Measurements from ENCODE around the gene MS4A10. TPM values are rescaled to one million over a fixed set of nuclear protein-coding genes. Genes with fewer than 3 reads are reported as not detected.
A peak's percentile ranks its signal among the peaks of the same experiment; 100 is the strongest.

MS4A10 gene
- total and polyA plus RNA-seq, 3 experiments from 2014 or later: not detected

DNA sequence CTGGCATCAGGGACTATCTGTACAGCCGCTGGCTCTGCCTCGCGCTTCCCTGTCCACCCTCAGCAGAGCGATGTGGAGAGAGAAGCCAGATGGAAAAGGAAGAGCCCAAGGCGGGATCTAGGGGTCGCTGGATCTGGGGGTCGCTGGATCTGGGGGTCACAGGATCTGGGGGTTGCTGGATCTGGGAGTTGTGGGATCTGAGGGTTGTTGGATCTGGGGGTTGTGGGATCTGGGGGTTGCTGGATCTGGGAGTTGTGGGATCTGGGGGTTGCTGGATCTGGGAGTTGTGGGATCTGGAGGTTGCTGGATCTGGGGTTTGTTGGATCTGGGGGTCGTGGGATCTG lies 2.0 kb upstream of the MS4A10 start:
- H3K4me3 ChIP-seq (ENCODE audit: low read length): no peak overlapping the region
- DNase-seq: no peak
- H3K4me1 ChIP-seq (ENCODE audit: insufficient read depth, low read length): no peaks in the 10 kb centered on the region
- Mint-ChIP-seq H3K36me3 (no peaks in the 10 kb centered on the region), H3K4me3 (no peak overlapping the region), H3K4me1 (no peaks in the 10 kb centered on the region), H3K27me3 (peaks cover 0 to 8% of the 10 kb centered on the region in 2 donors), H3K9me3 (no peaks in the 10 kb centered on the region), H3K27ac (peak overlapping the region in 1 of 8 donors; percentile 55)
- POLR2A ChIA-PET: no interaction called here
- H3K9me3 ChIP-seq (ENCODE audit: low read length): no peaks in the 10 kb centered on the region
- no peaks in the 10 kb centered on the region for H3K36me3 ChIP-seq (ENCODE audit: insufficient read depth, low read length)
- H3K27ac ChIP-seq (ENCODE audit: low read depth, low read length): no peak overlapping the region
- CTCF ChIA-PET: interaction anchor here (3.9 kb wide), 1 partner anchor 7 kb away, joined by 18 read pairs; no protein-coding TSS in a partner anchor
- no peaks in the 10 kb centered on the region for H3K27me3 ChIP-seq (ENCODE audit: insufficient read depth, low read length, poor library complexity, severe bottlenecking)

DNA sequence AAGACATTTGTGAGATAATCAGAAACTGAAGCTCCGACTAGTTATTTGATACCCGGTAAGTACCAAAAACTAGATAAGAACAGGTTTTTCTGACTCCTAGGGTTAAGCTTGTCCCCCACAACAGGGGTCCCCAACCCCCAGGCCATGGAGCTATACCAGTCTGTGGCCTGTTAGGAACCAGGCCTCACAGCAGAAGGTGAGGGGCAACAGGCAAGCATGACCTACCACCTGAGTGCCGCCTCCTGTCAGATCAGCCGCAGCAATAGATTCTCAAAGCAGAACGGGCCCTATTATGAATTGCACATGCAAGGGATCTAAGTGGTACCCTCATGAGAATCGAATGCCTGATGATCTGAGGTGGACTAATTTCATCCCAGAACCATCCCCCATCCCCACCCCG lies 1.2 kb upstream of the MS4A10 start:
- Mint-ChIP-seq H3K4me1 (no peaks in the 10 kb centered on the region), H3K27me3 (peaks cover 0 to 8% of the 10 kb centered on the region in 2 donors), H3K9me3 (no peaks in the 10 kb centered on the region), H3K27ac (no peak overlapping the region), H3K36me3 (no peaks in the 10 kb centered on the region), H3K4me3 (no peak overlapping the region)
- ChIA-PET CTCF (interaction anchor here (3.9 kb wide), 1 partner anchor 8 kb away, joined by 18 read pairs; no protein-coding TSS in a partner anchor), POLR2A (no interaction called here)
- H3K27me3 ChIP-seq (ENCODE audit: insufficient read depth, low read length, poor library complexity, severe bottlenecking): no peaks in the 10 kb centered on the region
- H3K27ac ChIP-seq (ENCODE audit: low read depth, low read length): no peak overlapping the region
- H3K36me3 ChIP-seq (ENCODE audit: insufficient read depth, low read length): no peaks in the 10 kb centered on the region
- no peak overlapping the region for H3K4me3 ChIP-seq (ENCODE audit: low read length)
- DNase-seq: no peak
- no peaks in the 10 kb centered on the region for H3K9me3 ChIP-seq (ENCODE audit: low read length)
- no peaks in the 10 kb centered on the region for H3K4me1 ChIP-seq (ENCODE audit: insufficient read depth, low read length)

DNA sequence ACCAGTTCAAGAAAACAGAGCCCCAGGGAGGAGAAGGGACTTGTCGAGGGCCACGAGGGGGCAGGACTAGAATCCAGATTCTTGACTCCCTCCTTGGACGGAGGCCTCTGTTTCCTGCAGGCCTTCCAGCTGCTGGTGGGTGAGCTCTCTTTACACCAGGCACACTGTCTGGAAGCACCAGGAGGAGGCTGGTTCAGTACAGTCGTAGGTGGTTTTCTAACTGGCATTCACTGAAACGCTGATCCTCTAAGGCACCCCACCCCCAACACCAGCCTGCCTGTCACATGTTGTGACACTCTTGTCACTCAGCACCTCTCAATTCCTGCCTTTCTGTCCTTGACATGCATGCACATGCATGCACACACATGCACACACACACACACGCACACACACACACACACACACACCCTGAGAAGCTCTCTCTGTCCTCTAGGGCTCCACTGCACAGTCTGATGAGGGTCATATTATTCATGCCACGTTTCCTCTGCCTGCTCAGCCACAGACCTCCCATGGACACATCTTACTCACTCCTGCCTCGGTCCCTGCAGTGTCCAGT lies 751 bp downstream of the MS4A10 start:
- CTCF ChIA-PET: interaction anchor here (3.9 kb wide), 1 partner anchor 10 kb away, joined by 18 read pairs; no protein-coding TSS in a partner anchor
- no peak for DNase-seq
- no peaks in the 10 kb centered on the region for H3K9me3 ChIP-seq (ENCODE audit: low read length)
- Mint-ChIP-seq H3K4me1 (no peaks in the 10 kb centered on the region), H3K4me3 (no peak overlapping the region), H3K27me3 (peaks cover 0 to 8% of the 10 kb centered on the region in 2 donors), H3K9me3 (no peaks in the 10 kb centered on the region), H3K27ac (peak overlapping the region in 1 of 8 donors; percentile 61), H3K36me3 (no peaks in the 10 kb centered on the region)
- no peaks in the 10 kb centered on the region for H3K36me3 ChIP-seq (ENCODE audit: insufficient read depth, low read length)
- no peaks in the 10 kb centered on the region for H3K4me1 ChIP-seq (ENCODE audit: insufficient read depth, low read length)
- POLR2A ChIA-PET: no interaction called here
- H3K27me3 ChIP-seq (ENCODE audit: insufficient read depth, low read length, poor library complexity, severe bottlenecking): no peaks in the 10 kb centered on the region
- no peak overlapping the region for H3K4me3 ChIP-seq (ENCODE audit: low read length)
- H3K27ac ChIP-seq (ENCODE audit: low read depth, low read length): no peak overlapping the region

DNA sequence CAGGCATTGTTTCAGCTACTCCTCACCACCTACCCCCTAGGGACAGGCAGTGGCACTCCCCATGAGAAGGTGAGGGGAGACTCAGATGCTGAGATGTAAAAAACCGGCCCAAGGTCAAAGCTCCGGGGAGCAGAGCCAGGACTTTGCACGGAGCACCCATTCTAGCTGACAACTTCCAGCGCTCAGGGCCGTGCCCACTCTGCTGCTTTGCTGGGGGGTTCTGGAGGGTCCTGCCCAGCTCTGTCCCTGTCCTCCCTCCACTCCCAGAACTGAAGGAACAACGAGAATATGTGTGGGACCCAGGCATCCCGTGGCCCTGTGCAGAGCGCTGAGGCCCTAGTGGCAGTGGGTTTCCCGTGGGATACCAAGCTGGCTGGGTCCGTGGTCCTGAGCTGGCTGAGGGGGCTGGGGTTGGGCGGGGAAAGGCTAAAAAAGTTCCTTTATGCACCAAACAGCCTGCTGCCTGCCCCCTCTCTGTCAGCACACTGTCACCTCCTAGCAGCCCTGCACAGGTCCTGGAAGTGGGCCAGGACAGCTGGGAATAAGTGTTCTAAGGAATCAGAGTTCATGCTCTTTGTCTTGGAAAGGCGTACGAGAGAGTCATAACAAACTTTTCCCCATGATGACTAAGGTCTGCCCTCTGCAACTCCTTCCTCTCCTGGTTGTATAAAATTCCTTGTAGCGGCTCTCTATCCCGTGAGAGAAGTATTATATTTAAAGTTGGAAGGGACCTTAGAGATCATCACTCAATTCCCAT lies 1.9 kb downstream of the MS4A10 start:
- no peaks in the 10 kb centered on the region for H3K27me3 ChIP-seq (ENCODE audit: insufficient read depth, low read length, poor library complexity, severe bottlenecking)
- no peaks in the 10 kb centered on the region for H3K36me3 Mint-ChIP-seq
- H3K27ac Mint-ChIP-seq: peak overlapping the region in 1 of 8 donors; percentile 0
- H3K9me3 Mint-ChIP-seq: no peaks in the 10 kb centered on the region
- H3K4me1 Mint-ChIP-seq: no peaks in the 10 kb centered on the region
- CTCF ChIA-PET: interaction anchor here (3.9 kb wide), 1 partner anchor 11 kb away, joined by 18 read pairs; no protein-coding TSS in a partner anchor
- H3K36me3 ChIP-seq (ENCODE audit: insufficient read depth, low read length): no peaks in the 10 kb centered on the region
- H3K9me3 ChIP-seq (ENCODE audit: low read length): no peaks in the 10 kb centered on the region
- no peak overlapping the region for H3K27ac ChIP-seq (ENCODE audit: low read depth, low read length)
- H3K4me3 Mint-ChIP-seq: no peak overlapping the region
- POLR2A ChIA-PET: no interaction called here
- H3K4me1 ChIP-seq (ENCODE audit: insufficient read depth, low read length): no peaks in the 10 kb centered on the region
- no peak overlapping the region for H3K4me3 ChIP-seq (ENCODE audit: low read length)
- H3K27me3 Mint-ChIP-seq: peaks cover 0 to 8% of the 10 kb centered on the region in 2 donors
- no peak for DNase-seq

- H3K4me3 Mint-ChIP-seq: no peak overlapping the region
- ChIA-PET POLR2A (no interaction called here), CTCF (no interaction called here)
- no peak for DNase-seq
- no peak overlapping the region for H3K27ac Mint-ChIP-seq
- Histone ChIP-seq H3K4me3 (ENCODE audit: low read length) (no peak overlapping the region), H3K27ac (ENCODE audit: low read depth, low read length) (no peak overlapping the region), H3K27me3 (ENCODE audit: insufficient read depth, low read length, poor library complexity, severe bottlenecking) (no peaks in the 10 kb centered on the region), H3K36me3 (ENCODE audit: insufficient read depth, low read length) (no peaks in the 10 kb centered on the region), H3K9me3 (ENCODE audit: low read length) (no peaks in the 10 kb centered on the region), H3K4me1 (ENCODE audit: insufficient read depth, low read length) (no peaks in the 10 kb centered on the region)
- no peaks in the 10 kb centered on the region for H3K9me3 Mint-ChIP-seq
- H3K36me3 Mint-ChIP-seq: no peaks in the 10 kb centered on the region
- H3K4me1 Mint-ChIP-seq: no peaks in the 10 kb centered on the region
- H3K27me3 Mint-ChIP-seq: peaks cover 0 to 6% of the 10 kb centered on the region in 2 donors
These were observed 3.4 kb downstream of the MS4A10 start for GRCh38 chr11:60788401-60789125.

GRCh38 chr11:60790726-60791125 lies 5.6 kb downstream of the MS4A10 start:
- no peak for DNase-seq

GRCh38 chr11:60791153-60791933 lies 6.2 kb downstream of the MS4A10 start:
- Mint-ChIP-seq H3K27ac (peak overlapping the region in 2 of 8 donors; percentile 11 to 21), H3K27me3 (peaks cover 0 to 5% of the 10 kb centered on the region in 2 donors), H3K4me3 (no peak overlapping the region), H3K9me3 (no peaks in the 10 kb centered on the region), H3K4me1 (no peaks in the 10 kb centered on the region), H3K36me3 (no peaks in the 10 kb centered on the region)
- H3K36me3 ChIP-seq (ENCODE audit: insufficient read depth, low read length): no peaks in the 10 kb centered on the region
- DNase-seq: no peak
- ChIA-PET CTCF (no interaction called here), POLR2A (no interaction called here)
- no peaks in the 10 kb centered on the region for H3K9me3 ChIP-seq (ENCODE audit: low read length)
- H3K27ac ChIP-seq (ENCODE audit: low read depth, low read length): no peak overlapping the region
- H3K27me3 ChIP-seq (ENCODE audit: insufficient read depth, low read length, poor library complexity, severe bottlenecking): no peaks in the 10 kb centered on the region
- no peak overlapping the region for H3K4me3 ChIP-seq (ENCODE audit: low read length)
- H3K4me1 ChIP-seq (ENCODE audit: insufficient read depth, low read length): no peaks in the 10 kb centered on the region

More at GRCh38 chr11:60790726-60791125, 5.6 kb downstream of the MS4A10 start:
- no peak overlapping the region for H3K4me3 ChIP-seq (ENCODE audit: low read length)
- Mint-ChIP-seq H3K4me3 (no peak overlapping the region), H3K27ac (no peak overlapping the region), H3K27me3 (peaks cover 0 to 6% of the 10 kb centered on the region in 2 donors), H3K36me3 (no peaks in the 10 kb centered on the region), H3K9me3 (no peaks in the 10 kb centered on the region), H3K4me1 (no peaks in the 10 kb centered on the region)
- ChIA-PET CTCF (no interaction called here), POLR2A (no interaction called here)
- H3K27ac ChIP-seq (ENCODE audit: low read depth, low read length): no peak overlapping the region
- no peaks in the 10 kb centered on the region for H3K4me1 ChIP-seq (ENCODE audit: insufficient read depth, low read length)
- no peaks in the 10 kb centered on the region for H3K27me3 ChIP-seq (ENCODE audit: insufficient read depth, low read length, poor library complexity, severe bottlenecking)
- H3K36me3 ChIP-seq (ENCODE audit: insufficient read depth, low read length): no peaks in the 10 kb centered on the region
- H3K9me3 ChIP-seq (ENCODE audit: low read length): no peaks in the 10 kb centered on the region
